ENCODE measurements around the gene EP400.

DNA sequence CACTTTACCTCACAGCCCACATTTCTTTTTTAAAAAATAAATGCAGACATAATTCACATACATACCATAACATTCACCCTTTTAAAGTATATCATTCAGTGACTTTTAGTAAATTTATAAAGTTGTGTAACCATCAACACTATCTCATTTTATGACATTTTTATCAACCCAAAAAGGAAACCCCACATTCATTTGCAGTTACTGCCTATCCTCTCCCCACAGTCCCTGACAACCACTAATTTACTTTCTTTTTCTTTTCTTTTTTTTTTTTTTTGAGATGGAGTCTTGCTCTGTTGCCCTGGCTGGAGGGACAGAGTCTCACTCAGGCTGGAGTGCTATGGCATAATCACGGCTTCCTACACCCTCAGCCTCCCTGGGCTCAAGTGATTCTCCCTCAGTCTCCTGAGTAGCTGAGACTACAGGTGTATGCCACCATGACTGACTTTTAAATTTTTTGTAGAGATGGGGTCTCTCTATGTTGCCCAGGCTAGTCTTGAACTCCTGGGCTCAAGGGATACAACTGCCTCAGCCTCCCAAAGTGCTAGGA is 1.5 kb upstream of the EP400 start:
- TF ChIP-seq HDGF (IDR thresholded peaks at IDR 0.05; ENCODE audit: borderline replicate concordance), result no peak
- TF ChIP-seq FOXK2 (IDR thresholded peaks at IDR 0.05), result no peak
- TF ChIP-seq FOXM1 (IDR thresholded peaks at IDR 0.05; ENCODE audit: borderline replicate concordance), result no peak
- TF ChIP-seq SUZ12 (IDR thresholded peaks at IDR 0.05), result no peak
- no peak for TF ChIP-seq TARDBP (IDR thresholded peaks at IDR 0.05)
- TF ChIP-seq FOXA1 (IDR thresholded peaks at IDR 0.05), result no peak
- TF ChIP-seq ELF4 (IDR thresholded peaks at IDR 0.05), result no peak
- TF ChIP-seq SP1 (IDR thresholded peaks at IDR 0.05), result no peak
- TF ChIP-seq NFRKB (IDR thresholded peaks at IDR 0.05), result no peak
- TF ChIP-seq, protein P1, sequence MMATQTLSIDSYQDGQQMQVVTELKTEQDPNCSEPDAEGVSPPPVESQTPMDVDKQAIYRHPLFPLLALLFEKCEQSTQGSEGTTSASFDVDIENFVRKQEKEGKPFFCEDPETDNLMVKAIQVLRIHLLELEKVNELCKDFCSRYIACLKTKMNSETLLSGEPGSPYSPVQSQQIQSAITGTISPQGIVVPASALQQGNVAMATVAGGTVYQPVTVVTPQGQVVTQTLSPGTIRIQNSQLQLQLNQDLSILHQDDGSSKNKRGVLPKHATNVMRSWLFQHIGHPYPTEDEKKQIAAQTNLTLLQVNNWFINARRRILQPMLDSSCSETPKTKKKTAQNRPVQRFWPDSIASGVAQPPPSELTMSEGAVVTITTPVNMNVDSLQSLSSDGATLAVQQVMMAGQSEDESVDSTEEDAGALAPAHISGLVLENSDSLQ (IDR thresholded peaks at IDR 0.05), result no peak
- no peak for TF ChIP-seq BHLHE40 (IDR thresholded peaks at IDR 0.05; ENCODE audit: borderline replicate concordance)
- no peak for TF ChIP-seq L3MBTL2 (conservative IDR thresholded peaks at IDR 0.05)
- TF ChIP-seq CTBP1 (IDR thresholded peaks at IDR 0.05; ENCODE audit: borderline replicate concordance), result no peak
- no peak for TF ChIP-seq LEF1 (IDR thresholded peaks at IDR 0.05; ENCODE audit: borderline replicate concordance)
